Neural crest cell (in vitro differentiated cells): ENCODE measurements around the gene IGF2BP1. TPM values are rescaled to one million over a fixed set of nuclear protein-coding genes. Genes with fewer than 3 reads are reported as not detected.

Experiments used
- DNase-seq: peaks from one replicate; pipeline ENCODE4 v3.0.0; 2021; ENCODE audit warnings: low read depth, mixed read lengths, low spot score
- H3K27ac Mint-ChIP-seq: one replicate; pipeline ENCODE4 v1.8.0; 2021; ENCODE audit warnings: mild to moderate bottlenecking, mixed read lengths; ENCODE audit not compliant: unreplicated experiment
- H3K27me3 Mint-ChIP-seq: 2 replicates; pipeline ENCODE4 v1.8.0; 2021; ENCODE audit warnings: low read depth, mild to moderate bottlenecking, mixed read lengths
- H3K36me3 Mint-ChIP-seq: 2 replicates; pipeline ENCODE4 v1.8.0; 2021; ENCODE audit warnings: low read depth, mild to moderate bottlenecking, mixed read lengths
- H3K4me1 Mint-ChIP-seq: 2 replicates; pipeline ENCODE4 v1.8.0; 2021; ENCODE audit warnings: mixed read lengths
- H3K4me3 Mint-ChIP-seq: one replicate; pipeline ENCODE4 v1.8.0; 2021; ENCODE audit warnings: mild to moderate bottlenecking, mixed read lengths
- H3K9me3 Mint-ChIP-seq: 2 replicates; pipeline ENCODE4 v1.8.0; 2021; ENCODE audit warnings: mixed read lengths
- total RNA-seq: library from RNA; stranded (reverse); gene quantifications from 2 replicates; pipeline ENCODE4 v1.2.1, GENCODE V29; 2021
- TF ChIP-seq, protein P1 (sequence below): fragments of 200-600 bp; sonication (generic); conservative IDR thresholded peaks from 2 replicates; pipeline ENCODE4 v1.5.0; 2021; ENCODE audit warnings: antibody characterized with exemption, mild to moderate bottlenecking

Gene IGF2BP1
- total RNA-seq, 1 donor from 2014 or later = 536 TPM

DNA sequence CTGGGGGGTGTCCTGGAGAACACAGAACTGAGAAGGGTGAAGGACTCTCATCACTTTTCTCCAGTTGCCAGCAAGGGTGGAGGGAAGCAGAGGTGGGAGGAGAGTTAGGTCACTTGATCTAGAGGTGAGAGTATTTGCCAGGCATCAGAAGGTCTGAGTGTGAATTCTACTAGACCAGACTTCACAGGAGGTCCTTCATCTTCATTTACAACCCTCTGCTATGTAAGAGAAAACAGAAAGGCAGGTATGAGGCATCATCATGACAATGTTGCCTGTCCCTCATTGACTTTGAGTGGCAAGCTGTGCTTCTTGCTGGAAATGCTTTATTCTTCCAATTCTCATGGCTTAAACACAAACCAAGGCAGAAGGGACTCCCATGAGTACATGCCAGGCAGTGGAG, 89.5 kb downstream of the IGF2BP1 start:
- Mint-ChIP-seq H3K4me3 (no peak overlapping the region), H3K27ac (no peak overlapping the region), H3K36me3 (no peaks in the 10 kb centered on the region), H3K4me1 (no peaks in the 10 kb centered on the region), H3K27me3 (peaks cover 30% of the 10 kb centered on the region), H3K9me3 (no peaks in the 10 kb centered on the region)
- TF ChIP-seq, protein P1, sequence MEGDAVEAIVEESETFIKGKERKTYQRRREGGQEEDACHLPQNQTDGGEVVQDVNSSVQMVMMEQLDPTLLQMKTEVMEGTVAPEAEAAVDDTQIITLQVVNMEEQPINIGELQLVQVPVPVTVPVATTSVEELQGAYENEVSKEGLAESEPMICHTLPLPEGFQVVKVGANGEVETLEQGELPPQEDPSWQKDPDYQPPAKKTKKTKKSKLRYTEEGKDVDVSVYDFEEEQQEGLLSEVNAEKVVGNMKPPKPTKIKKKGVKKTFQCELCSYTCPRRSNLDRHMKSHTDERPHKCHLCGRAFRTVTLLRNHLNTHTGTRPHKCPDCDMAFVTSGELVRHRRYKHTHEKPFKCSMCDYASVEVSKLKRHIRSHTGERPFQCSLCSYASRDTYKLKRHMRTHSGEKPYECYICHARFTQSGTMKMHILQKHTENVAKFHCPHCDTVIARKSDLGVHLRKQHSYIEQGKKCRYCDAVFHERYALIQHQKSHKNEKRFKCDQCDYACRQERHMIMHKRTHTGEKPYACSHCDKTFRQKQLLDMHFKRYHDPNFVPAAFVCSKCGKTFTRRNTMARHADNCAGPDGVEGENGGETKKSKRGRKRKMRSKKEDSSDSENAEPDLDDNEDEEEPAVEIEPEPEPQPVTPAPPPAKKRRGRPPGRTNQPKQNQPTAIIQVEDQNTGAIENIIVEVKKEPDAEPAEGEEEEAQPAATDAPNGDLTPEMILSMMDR = no peak
- no peak for DNase-seq

DNA sequence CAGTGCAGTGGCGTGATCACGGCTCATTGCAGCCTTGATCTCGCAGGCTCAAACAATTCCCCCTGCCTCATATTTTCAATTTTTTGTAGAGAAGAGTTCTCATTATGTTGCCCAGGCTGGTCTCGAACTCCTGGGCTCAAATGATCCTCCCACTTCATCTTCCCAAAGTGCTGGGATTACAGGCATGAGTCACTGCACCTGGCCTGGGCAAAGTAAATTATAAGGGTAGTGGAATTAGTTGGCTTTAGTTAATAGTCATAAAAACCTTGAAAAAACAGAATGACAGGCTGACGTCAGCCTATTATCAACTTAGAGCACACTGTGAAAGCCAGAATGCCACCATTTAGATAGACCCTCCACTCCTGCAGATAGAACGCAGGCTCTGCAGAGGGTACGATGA, 91.9 kb downstream of the IGF2BP1 start:
- Mint-ChIP-seq H3K9me3 (no peaks in the 10 kb centered on the region), H3K4me3 (no peak overlapping the region)

DNA sequence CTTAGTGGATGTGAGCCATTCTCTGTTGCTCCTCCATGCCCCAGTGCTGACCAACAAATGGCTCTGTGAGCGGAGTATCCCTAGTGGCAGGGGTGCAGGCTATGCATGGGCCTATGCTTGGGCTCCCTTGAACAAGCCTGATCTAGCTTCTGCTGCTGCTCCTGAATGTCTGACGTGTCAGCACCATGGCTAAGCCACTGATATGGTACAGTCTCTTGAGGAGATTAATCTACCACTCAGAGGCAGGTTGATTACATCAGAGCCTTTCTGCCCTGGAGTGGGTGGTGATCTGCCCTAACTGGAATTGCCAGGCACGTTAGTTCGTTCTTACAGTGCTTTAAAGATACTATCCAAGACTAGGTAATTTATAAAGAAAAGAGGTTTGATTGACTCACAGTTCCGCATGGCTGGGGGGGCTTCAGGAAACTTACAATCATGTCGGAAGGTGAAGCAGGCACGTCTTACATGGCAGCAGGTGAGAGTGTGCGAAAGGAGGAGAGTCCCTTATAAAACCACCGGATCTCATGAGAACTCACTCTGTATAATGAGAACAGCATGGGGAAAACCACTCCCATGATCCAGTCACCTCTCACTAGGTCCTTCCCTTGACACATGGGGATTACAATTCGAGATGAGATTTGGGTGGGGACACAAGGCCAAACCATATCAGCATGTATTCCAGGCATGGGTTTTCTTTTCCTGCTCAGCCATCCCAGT, 93.9 kb downstream of the IGF2BP1 start:
- H3K36me3 Mint-ChIP-seq = no peaks in the 10 kb centered on the region
- no peaks in the 10 kb centered on the region for H3K4me1 Mint-ChIP-seq
- TF ChIP-seq, protein P1 = no peak
- DNase-seq = no peak
- H3K4me3 Mint-ChIP-seq = no peak overlapping the region
- H3K9me3 Mint-ChIP-seq = no peaks in the 10 kb centered on the region
- peaks cover 9% of the 10 kb centered on the region for H3K27me3 Mint-ChIP-seq
- no peak overlapping the region for H3K27ac Mint-ChIP-seq

More for the DNA sequence above, 91.9 kb downstream of the IGF2BP1 start:
- H3K27ac Mint-ChIP-seq = no peak overlapping the region
- TF ChIP-seq, protein P1 = no peak
- H3K4me1 Mint-ChIP-seq = no peaks in the 10 kb centered on the region
- no peaks in the 10 kb centered on the region for H3K36me3 Mint-ChIP-seq
- DNase-seq = no peak
- peaks cover 22% of the 10 kb centered on the region for H3K27me3 Mint-ChIP-seq

DNA sequence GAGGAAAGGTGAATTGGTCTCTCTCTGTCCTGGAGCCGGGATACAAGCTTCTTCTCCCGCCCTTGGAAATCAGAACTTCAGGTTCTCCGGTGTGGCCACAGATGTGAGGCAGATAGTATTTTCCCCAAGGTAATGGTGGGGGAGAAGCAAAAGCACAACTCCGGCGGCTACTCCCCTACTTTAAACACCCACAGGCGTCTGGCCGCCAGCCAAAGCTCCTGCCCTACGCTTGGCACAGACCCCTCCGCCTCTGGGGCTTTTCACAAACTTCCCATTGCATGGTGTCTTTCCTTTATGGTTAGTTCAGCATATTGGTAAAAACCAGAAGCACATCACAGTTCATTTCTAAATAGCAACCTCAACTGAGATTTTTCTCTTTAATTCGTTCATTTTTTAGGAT, 95.9 kb downstream of the IGF2BP1 start:
- Mint-ChIP-seq H3K27ac (no peak overlapping the region), H3K27me3 (no peaks in the 10 kb centered on the region), H3K4me3 (no peak overlapping the region), H3K9me3 (no peaks in the 10 kb centered on the region), H3K36me3 (no peaks in the 10 kb centered on the region), H3K4me1 (no peaks in the 10 kb centered on the region)
- TF ChIP-seq, protein P1 = no peak
- no peak for DNase-seq

DNA sequence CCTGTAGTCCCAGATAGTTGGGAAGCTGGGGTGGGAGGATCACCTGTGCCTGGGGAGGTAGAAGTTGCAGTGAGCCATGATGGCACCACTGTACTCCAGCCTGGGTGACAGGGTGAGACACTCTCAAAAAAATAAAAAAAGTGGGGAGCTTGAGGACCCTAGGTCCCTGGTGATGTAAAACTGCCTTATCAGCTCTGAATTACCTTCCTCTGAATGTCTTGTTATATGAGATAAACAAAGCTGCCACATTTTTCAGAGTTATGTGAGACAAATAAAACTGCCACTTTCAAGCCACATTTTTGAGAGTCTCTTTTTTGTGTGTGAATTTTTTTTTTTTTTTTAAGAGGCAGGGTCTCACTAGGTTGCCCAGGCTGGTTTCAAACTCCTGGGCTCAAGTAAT, 103.4 kb downstream of the IGF2BP1 start:
- Mint-ChIP-seq H3K27ac (no peak overlapping the region), H3K36me3 (no peaks in the 10 kb centered on the region), H3K4me1 (no peaks in the 10 kb centered on the region), H3K9me3 (no peaks in the 10 kb centered on the region), H3K27me3 (peaks cover 4% of the 10 kb centered on the region), H3K4me3 (no peak overlapping the region)
- TF ChIP-seq, protein P1 = no peak
- DNase-seq = no peak
